Endodermal cell (in vitro differentiated cells): ENCODE measurements around the gene ABHD16B. TPM values are rescaled to one million over a fixed set of nuclear protein-coding genes. Genes with fewer than 3 reads are reported as not detected.

Source experiments
- DNase-seq: peaks from one replicate; pipeline ENCODE4 v3.0.0-alpha.2; 2017
- H3K27ac ChIP-seq: 2 replicates; pipeline ENCODE4 v1.5.1; 2013; ENCODE audit warnings: mild to moderate bottlenecking, low read depth, low read length, moderate library complexity
- H3K27me3 ChIP-seq: 2 replicates; pipeline ENCODE4 v1.6.1; 2013; ENCODE audit warnings: mild to moderate bottlenecking, low read length, moderate library complexity; ENCODE audit not compliant: insufficient read depth, control insufficient read depth, poor library complexity, severe bottlenecking
- H3K36me3 ChIP-seq: 2 replicates; pipeline ENCODE4 v1.7.0; 2013; ENCODE audit warnings: mild to moderate bottlenecking, low read length, moderate library complexity; ENCODE audit not compliant: control insufficient read depth, insufficient read depth
- H3K4me1 ChIP-seq: one replicate; pipeline ENCODE4 v1.7.0; 2013; ENCODE audit warnings: low read length; ENCODE audit not compliant: control insufficient read depth, insufficient read depth
- H3K4me3 ChIP-seq: 2 replicates; pipeline ENCODE4 v1.5.1; 2013; ENCODE audit warnings: mild to moderate bottlenecking, low read length, moderate library complexity
- H3K9ac ChIP-seq: 2 replicates; pipeline ENCODE4 v1.6.1; 2013; ENCODE audit warnings: mild to moderate bottlenecking, low read length, moderate library complexity; ENCODE audit not compliant: poor library complexity, severe bottlenecking; ENCODE audit errors: extremely low read depth
- H3K9me3 ChIP-seq: 2 replicates; pipeline ENCODE4 v1.6.1; 2013; ENCODE audit warnings: mild to moderate bottlenecking, low read length, moderate library complexity; ENCODE audit not compliant: control insufficient read depth
- H3K27ac Mint-ChIP-seq: 2 replicates; pipeline ENCODE4 v1.8.0; 2020; ENCODE audit warnings: mixed read lengths
- H3K27me3 Mint-ChIP-seq: 2 replicates; pipeline ENCODE4 v1.8.0; 2021; ENCODE audit warnings: mild to moderate bottlenecking, mixed read lengths; ENCODE audit not compliant: insufficient read depth
- H3K36me3 Mint-ChIP-seq: 2 replicates; pipeline ENCODE4 v1.8.0; 2020; ENCODE audit warnings: low read depth, mixed read lengths
- H3K4me1 Mint-ChIP-seq: 2 replicates; pipeline ENCODE4 v1.8.0; 2020; ENCODE audit warnings: mixed read lengths
- H3K4me3 Mint-ChIP-seq: 2 replicates; pipeline ENCODE4 v1.8.0; 2020; ENCODE audit warnings: mild to moderate bottlenecking, moderate library complexity, mixed read lengths
- H3K9me3 Mint-ChIP-seq: 2 replicates; pipeline ENCODE4 v1.8.0; 2020; ENCODE audit warnings: mild to moderate bottlenecking, mixed read lengths
- CTCF ChIP-seq: fragments of 200-600 bp; sonication (generic); conservative IDR thresholded peaks from 2 replicates; pipeline ENCODE4 v1.5.0; 2021; ENCODE audit warnings: antibody characterized with exemption, mild to moderate bottlenecking
- WGBS, 2 experiments: methylation state at CpG; one replicate each; pipeline versions ENCODE4 v1.1.5 to v1.1.7; 2013; ENCODE audit warnings: missing lambda C conversion rate in 2 of 2, mixed read lengths in 1 of 2; ENCODE audit not compliant: insufficient coverage in 1 of 2, insufficient read length in 1 of 2; 5-methylcytosine and 5-hydroxymethylcytosine counted together
- total RNA-seq, 2 donors: library from RNA; stranded (reverse); fragmentation: NEBNext Ultra II Directional in 1 of 2; extraction: Animal tissue kit (Norgen Biotek cat#: 25700) in 1 of 2; gene quantifications; 2 replicates in 1 of 2; 3 replicates in 1 of 2; pipeline ENCODE4 v1.2.1, GENCODE V29; 2021

Gene ABHD16B
- total RNA-seq, 2 donors from 2014 or later: not detected

GRCh38 chr20:63886921-63887320 is 25.6 kb downstream of the ABHD16B start:
- H3K27me3 ChIP-seq: no peaks in the 10 kb centered on the region
- no peak overlapping the region for H3K27ac ChIP-seq
- no peak overlapping the region for H3K4me3 ChIP-seq
- DNase-seq: no peak
- no peaks in the 10 kb centered on the region for H3K9me3 ChIP-seq
- Mint-ChIP-seq H3K27ac (no peak overlapping the region), H3K9me3 (no peaks in the 10 kb centered on the region), H3K36me3 (peaks cover 46% of the 10 kb centered on the region), H3K4me1 (no peaks in the 10 kb centered on the region), H3K27me3 (no peaks in the 10 kb centered on the region), H3K4me3 (no peak overlapping the region)
- peaks cover 62% of the 10 kb centered on the region for H3K36me3 ChIP-seq
- no peak for TF ChIP-seq CTCF
- H3K4me1 ChIP-seq: no peaks in the 10 kb centered on the region
- WGBS, 2 experiments: 96 to 98% methylated on average over 11 of the region's 11 CpGs
- H3K9ac ChIP-seq: no peak overlapping the region

GRCh38 chr20:63889241-63890200 is 28.2 kb downstream of the ABHD16B start:
- H3K36me3 Mint-ChIP-seq: peaks cover 31% of the 10 kb centered on the region
- no peak for TF ChIP-seq CTCF
- Histone ChIP-seq H3K36me3 (peaks cover 50% of the 10 kb centered on the region), H3K9ac (no peak overlapping the region), H3K4me1 (no peaks in the 10 kb centered on the region), H3K27me3 (no peaks in the 10 kb centered on the region), H3K27ac (no peak overlapping the region), H3K4me3 (no peak overlapping the region), H3K9me3 (no peaks in the 10 kb centered on the region)
- 94% methylated on average over 24 to 25 of the region's 25 CpGs for WGBS, 2 experiments
- no peak for DNase-seq
- H3K4me3 Mint-ChIP-seq: no peak overlapping the region
- H3K9me3 Mint-ChIP-seq: no peaks in the 10 kb centered on the region
- H3K4me1 Mint-ChIP-seq: peaks cover 5% of the 10 kb centered on the region
- H3K27ac Mint-ChIP-seq: no peak overlapping the region
- H3K27me3 Mint-ChIP-seq: no peaks in the 10 kb centered on the region

GRCh38 chr20:63890201-63890576 is 28.9 kb downstream of the ABHD16B start:
- Histone ChIP-seq H3K4me3 (no peak overlapping the region), H3K27me3 (no peaks in the 10 kb centered on the region), H3K36me3 (peaks cover 44% of the 10 kb centered on the region), H3K27ac (no peak overlapping the region), H3K9ac (no peak overlapping the region), H3K4me1 (no peaks in the 10 kb centered on the region), H3K9me3 (no peaks in the 10 kb centered on the region)
- Mint-ChIP-seq H3K27ac (no peak overlapping the region), H3K27me3 (no peaks in the 10 kb centered on the region), H3K9me3 (no peaks in the 10 kb centered on the region), H3K36me3 (peaks cover 26% of the 10 kb centered on the region), H3K4me3 (no peak overlapping the region), H3K4me1 (peaks cover 5% of the 10 kb centered on the region)
- 92 to 93% methylated on average over 6 to 7 of the region's 7 CpGs for WGBS, 2 experiments
- TF ChIP-seq CTCF: no peak
- no peak for DNase-seq
